HCT116 (cell line): ENCODE data around the gene PHACTR1. TPM values are rescaled to one million over a fixed set of nuclear protein-coding genes. Genes with fewer than 3 reads are reported as not detected.

Experiments
- ATAC-seq: fragments of 200-7000 bp; cut with Tn5 transposase; 2 replicates; pipeline ENCODE4 v1.9.1; 2020; ENCODE audit warnings: mild to moderate bottlenecking, moderate library complexity
- BruUV-seq: library from RNA; stranded (reverse); fragments of 400-500 nt; replicated peaks from 2 replicates; lab custom pipeline; 2021; lab: Mats Ljungman, UMichigan
- CTCF ChIA-PET: fragments of 300-600 bp; sonication (Branson Sonifier 250); formaldehyde crosslinking; loops from one replicate; lab custom pipeline; 2021; ENCODE audit warnings: antibody characterized with exemption; lab: Charles Lee
- POLR2A ChIA-PET: fragments of 300-600, 350-600 bp; sonication (Branson Sonifier 250); formaldehyde crosslinking; loops from one replicate; lab custom pipeline; 2021; ENCODE audit warnings: antibody characterized with exemption; lab: Charles Lee
- RAD21 ChIA-PET, 2 experiments: fragments of 300-600 bp; sonication (Branson Sonifier 250); formaldehyde crosslinking; loops; one replicate each; lab custom pipeline; 2023; ENCODE audit warnings: low total read pairs in 2 of 2; ENCODE audit not compliant: uncharacterized antibody in 2 of 2, unreplicated experiment in 2 of 2, low non-redundant PET in 1 of 2; lab: Charles Lee
- DNase-seq: peaks from one replicate; pipeline ENCODE4 v3.0.0-alpha.2; 2010; ENCODE audit warnings: low read depth, low spot score
- H2AFZ ChIP-seq: fragments of 200-600 bp; shearing (Covaris generic), sonication (generic); 2 replicates; pipeline ENCODE4 v1.6.1; 2017; ENCODE audit warnings: low read depth, mixed run types, mixed read lengths, antibody characterized with exemption, low read length; ENCODE audit not compliant: poor library complexity, severe bottlenecking
- H3K27ac ChIP-seq: 2 replicates; pipeline ENCODE4 v1.5.1; 2012; ENCODE audit warnings: low read depth, low read length
- H3K27me3 ChIP-seq: fragments of 200-600 bp; sonication (generic); 2 replicates; pipeline ENCODE4 v1.6.1; 2016; ENCODE audit warnings: mixed run types, low read length, mixed read lengths; ENCODE audit not compliant: insufficient read depth
- H3K36me3 ChIP-seq, 2 experiments: fragments of 200-500 bp in 1 of 2; fragments of 200-600 bp in 1 of 2; sonication (Bioruptor generic) in 1 of 2; sonication (generic) in 1 of 2; 2 replicates each; pipeline versions ENCODE4 v1.5.1 to v1.6.1; 2014 to 2016; ENCODE audit warnings: low read length in 2 of 2, inconsistent platforms in 1 of 2, mixed read lengths in 1 of 2, mixed run types in 1 of 2; ENCODE audit not compliant: insufficient read depth in 2 of 2, control insufficient read depth in 1 of 2
- H3K4me1 ChIP-seq, 2 experiments: fragments of 200-600 bp in 1 of 2; sonication (generic) in 1 of 2; 2 replicates each; pipeline versions ENCODE4 v1.5.1 to v1.6.1; 2012 to 2017; ENCODE audit warnings: low read length in 2 of 2, inconsistent platforms in 1 of 2, mild to moderate bottlenecking in 1 of 2, mixed read lengths in 1 of 2, mixed run types in 1 of 2, moderate library complexity in 1 of 2; ENCODE audit not compliant: insufficient read depth in 2 of 2, control insufficient read depth in 1 of 2
- H3K4me2 ChIP-seq: fragments of 200-600 bp; sonication (generic); 2 replicates; pipeline ENCODE4 v1.6.1; 2017; ENCODE audit warnings: mixed run types, low read length, mixed read lengths
- H3K4me3 ChIP-seq, 2 experiments: fragments of 200-600 bp in 1 of 2; sonication (generic) in 1 of 2; replicated peaks in 1 of 2; 2 replicates each; pipeline ENCODE4 v1.5.1; 2011 to 2016; ENCODE audit warnings: low read length in 2 of 2, control low read depth in 1 of 2, low read depth in 1 of 2, mild to moderate bottlenecking in 1 of 2, mixed read lengths in 1 of 2, mixed run types in 1 of 2
- H3K79me2 ChIP-seq: fragments of 200-600 bp; sonication (generic); 2 replicates; pipeline ENCODE4 v1.6.1; 2017; ENCODE audit warnings: mild to moderate bottlenecking, mixed run types, low read length, moderate library complexity, mixed read lengths; ENCODE audit not compliant: insufficient read depth
- H3K9ac ChIP-seq: fragments of 200-600 bp; sonication (generic); 2 replicates; pipeline ENCODE4 v1.6.1; 2016; ENCODE audit warnings: low read length, mixed read lengths
- H3K9me2 ChIP-seq: fragments of 200-600 bp; sonication (generic), shearing (Covaris generic); 2 replicates; pipeline ENCODE4 v1.6.1; 2017; ENCODE audit warnings: mixed run types, mild to moderate bottlenecking, moderate library complexity; ENCODE audit not compliant: insufficient read depth
- H3K9me3 ChIP-seq, 2 experiments: fragments of 200-500 bp in 1 of 2; fragments of 200-600 bp in 1 of 2; sonication (Bioruptor generic) in 1 of 2; sonication (generic) in 1 of 2; 2 replicates each; pipeline ENCODE4 v1.6.1; 2014 to 2017; ENCODE audit warnings: low read length in 2 of 2, mixed read lengths in 2 of 2, inconsistent platforms in 1 of 2, low read depth in 1 of 2, mild to moderate bottlenecking in 1 of 2, mixed run types in 1 of 2, moderate library complexity in 1 of 2; ENCODE audit not compliant: control insufficient read depth in 1 of 2, insufficient read depth in 1 of 2
- H4K20me1 ChIP-seq: fragments of 200-600 bp; sonication (generic), shearing (Covaris generic); 2 replicates; pipeline ENCODE4 v1.6.1; 2017; ENCODE audit warnings: mixed run types, mild to moderate bottlenecking, moderate library complexity; ENCODE audit not compliant: insufficient read depth
- CBX3 ChIP-seq: IDR thresholded peaks from 2 replicates; pipeline ENCODE4 v1.6.1; 2012; ENCODE audit warnings: low read depth
- CEBPB ChIP-seq: IDR thresholded peaks from 2 replicates; pipeline ENCODE4 v1.6.1; 2012; ENCODE audit warnings: low read depth
- EGR1 ChIP-seq: IDR thresholded peaks from 2 replicates; pipeline ENCODE4 v1.6.1; 2012; ENCODE audit warnings: low read depth
- ELF1 ChIP-seq: IDR thresholded peaks from 2 replicates; pipeline ENCODE4 v1.6.1; 2012; ENCODE audit warnings: low read depth, borderline replicate concordance
- EZH2 ChIP-seq: fragments of 200-600 bp; sonication (generic); IDR thresholded peaks from 2 replicates; pipeline ENCODE4 v1.6.1; 2017; ENCODE audit warnings: antibody characterized with exemption, mixed run types
- FOSL1 ChIP-seq: IDR thresholded peaks from 2 replicates; pipeline ENCODE4 v1.6.1; 2012; ENCODE audit warnings: low read depth
- RAD21 ChIP-seq: IDR thresholded peaks from 2 replicates; pipeline ENCODE4 v1.6.1; 2012; ENCODE audit warnings: low read depth, mild to moderate bottlenecking
- ZFX ChIP-seq: fragments of 450-650 bp; IDR thresholded peaks from 2 replicates; pipeline ENCODE4 v1.6.1; 2017
- intact Hi-C: fragments of 100-400 bp; cut with micrococcal nuclease; formaldehyde crosslinking; loops from 2 replicates; pipeline ENCODE4 v1.10.0; 2022
- total RNA-seq: library from RNA; stranded (reverse); gene quantifications from one replicate; pipeline ENCODE4 v1.2.1, GENCODE V29; 2021; ENCODE audit not compliant: unreplicated experiment
- TF ChIP-seq, protein P1 (sequence below): IDR thresholded peaks from 2 replicates; pipeline ENCODE4 v1.6.1; 2011; ENCODE audit warnings: mild to moderate bottlenecking, low read length, moderate library complexity; ENCODE audit not compliant: insufficient replicate concordance; ENCODE audit errors: extremely low read depth
- TF ChIP-seq, protein P2 (sequence below): IDR thresholded peaks from 2 replicates; pipeline ENCODE4 v1.6.1; 2012; ENCODE audit warnings: low read depth

Gene PHACTR1
- total RNA-seq, 1 experiment from 2014 or later: 0.17 TPM

DNA sequence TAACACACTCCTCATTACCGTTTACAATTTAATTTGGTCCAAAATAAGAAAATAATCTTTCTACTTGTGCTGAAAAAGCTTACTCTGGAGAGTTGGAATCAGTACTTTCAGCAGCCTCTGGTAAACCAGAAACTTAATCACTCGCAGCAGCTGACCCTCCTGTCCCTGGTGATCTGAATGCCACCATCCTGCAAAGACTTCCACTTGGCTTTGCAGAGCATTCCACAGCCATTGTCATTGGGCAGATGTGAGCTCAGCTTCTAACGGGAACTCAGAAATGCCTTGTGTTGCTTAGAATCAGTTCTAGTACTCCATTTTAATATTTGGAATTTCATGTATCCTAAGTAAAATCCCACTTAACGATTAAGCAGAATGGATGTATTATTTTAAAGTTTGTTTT, 59.7 kb downstream of the PHACTR1 start:
- Histone ChIP-seq H3K9me3 (no peaks in the 10 kb centered on the region), H3K27ac (no peak overlapping the region), H3K4me2 (no peak overlapping the region), H2AFZ (no peak overlapping the region), H3K36me3 (no peaks in the 10 kb centered on the region), H4K20me1 (no peaks in the 10 kb centered on the region), H3K4me1 (no peaks in the 10 kb centered on the region), H3K27me3 (peaks cover 30% of the 10 kb centered on the region), H3K9me2 (no peaks in the 10 kb centered on the region), H3K4me3 (no peak overlapping the region), H3K79me2 (no peaks in the 10 kb centered on the region), H3K9ac (no peak overlapping the region)
- CTCF ChIA-PET: no interaction called here
- intact Hi-C loops: no loop called here
- POLR2A ChIA-PET: no interaction called here
- RAD21 ChIA-PET: no interaction called here
- ATAC-seq: no peak
- no TSS peak for BruUV-seq
- TF ChIP-seq, protein P1, sequence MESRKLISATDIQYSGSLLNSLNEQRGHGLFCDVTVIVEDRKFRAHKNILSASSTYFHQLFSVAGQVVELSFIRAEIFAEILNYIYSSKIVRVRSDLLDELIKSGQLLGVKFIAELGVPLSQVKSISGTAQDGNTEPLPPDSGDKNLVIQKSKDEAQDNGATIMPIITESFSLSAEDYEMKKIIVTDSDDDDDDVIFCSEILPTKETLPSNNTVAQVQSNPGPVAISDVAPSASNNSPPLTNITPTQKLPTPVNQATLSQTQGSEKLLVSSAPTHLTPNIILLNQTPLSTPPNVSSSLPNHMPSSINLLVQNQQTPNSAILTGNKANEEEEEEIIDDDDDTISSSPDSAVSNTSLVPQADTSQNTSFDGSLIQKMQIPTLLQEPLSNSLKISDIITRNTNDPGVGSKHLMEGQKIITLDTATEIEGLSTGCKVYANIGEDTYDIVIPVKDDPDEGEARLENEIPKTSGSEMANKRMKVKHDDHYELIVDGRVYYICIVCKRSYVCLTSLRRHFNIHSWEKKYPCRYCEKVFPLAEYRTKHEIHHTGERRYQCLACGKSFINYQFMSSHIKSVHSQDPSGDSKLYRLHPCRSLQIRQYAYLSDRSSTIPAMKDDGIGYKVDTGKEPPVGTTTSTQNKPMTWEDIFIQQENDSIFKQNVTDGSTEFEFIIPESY: no peak
- TF ChIP-seq EZH2 (no peak), FOSL1 (no peak), ZFX (no peak), CBX3 (no peak), RAD21 (no peak), CEBPB (no peak), EGR1 (no peak), ELF1 (no peak)
- TF ChIP-seq, protein P2, sequence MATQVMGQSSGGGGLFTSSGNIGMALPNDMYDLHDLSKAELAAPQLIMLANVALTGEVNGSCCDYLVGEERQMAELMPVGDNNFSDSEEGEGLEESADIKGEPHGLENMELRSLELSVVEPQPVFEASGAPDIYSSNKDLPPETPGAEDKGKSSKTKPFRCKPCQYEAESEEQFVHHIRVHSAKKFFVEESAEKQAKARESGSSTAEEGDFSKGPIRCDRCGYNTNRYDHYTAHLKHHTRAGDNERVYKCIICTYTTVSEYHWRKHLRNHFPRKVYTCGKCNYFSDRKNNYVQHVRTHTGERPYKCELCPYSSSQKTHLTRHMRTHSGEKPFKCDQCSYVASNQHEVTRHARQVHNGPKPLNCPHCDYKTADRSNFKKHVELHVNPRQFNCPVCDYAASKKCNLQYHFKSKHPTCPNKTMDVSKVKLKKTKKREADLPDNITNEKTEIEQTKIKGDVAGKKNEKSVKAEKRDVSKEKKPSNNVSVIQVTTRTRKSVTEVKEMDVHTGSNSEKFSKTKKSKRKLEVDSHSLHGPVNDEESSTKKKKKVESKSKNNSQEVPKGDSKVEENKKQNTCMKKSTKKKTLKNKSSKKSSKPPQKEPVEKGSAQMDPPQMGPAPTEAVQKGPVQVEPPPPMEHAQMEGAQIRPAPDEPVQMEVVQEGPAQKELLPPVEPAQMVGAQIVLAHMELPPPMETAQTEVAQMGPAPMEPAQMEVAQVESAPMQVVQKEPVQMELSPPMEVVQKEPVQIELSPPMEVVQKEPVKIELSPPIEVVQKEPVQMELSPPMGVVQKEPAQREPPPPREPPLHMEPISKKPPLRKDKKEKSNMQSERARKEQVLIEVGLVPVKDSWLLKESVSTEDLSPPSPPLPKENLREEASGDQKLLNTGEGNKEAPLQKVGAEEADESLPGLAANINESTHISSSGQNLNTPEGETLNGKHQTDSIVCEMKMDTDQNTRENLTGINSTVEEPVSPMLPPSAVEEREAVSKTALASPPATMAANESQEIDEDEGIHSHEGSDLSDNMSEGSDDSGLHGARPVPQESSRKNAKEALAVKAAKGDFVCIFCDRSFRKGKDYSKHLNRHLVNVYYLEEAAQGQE: no peak
- no peak for DNase-seq
